Kidney (tissue), 2 donors: Measurements from ENCODE around the gene PRKAA1. TPM values are rescaled to one million over a fixed set of nuclear protein-coding genes. Genes with fewer than 3 reads are reported as not detected.

ENCODE experiments used
- polyA plus RNA-seq: library from polyadenylated mRNA; stranded (reverse); fragments of 350-450 nt; fragmentation: Illumina TruSeq; extraction: RNeasy Lipid Tissue Mini Kit (QIAGEN cat#74804); gene quantifications from one replicate; pipeline ENCODE4 v1.2.3, GENCODE V29; 2014; ENCODE audit warnings: low read depth, low replicate concordance; ENCODE audit not compliant: insufficient read depth
- total RNA-seq: library from RNA; stranded (reverse); fragmentation: NEBNext Ultra II Directional; extraction: Animal tissue kit (Norgen Biotek cat#: 25700); gene quantifications from one replicate; pipeline ENCODE4 v1.2.1, GENCODE V29; 2021
- donor health status: DM: yes; HTN: yes; CAD: no.

Gene PRKAA1
- total and polyA plus RNA-seq, 2 donors from 2014 or later = 17.4 to 104 TPM

Other genes starting within 250 kb of the PRKAA1 start
- gene PTGER4, start 118.5 kb downstream of the PRKAA1 start, total RNA-seq = 17.2 TPM
- gene PTGER4, start 118.5 kb downstream of the PRKAA1 start, polyA plus RNA-seq = 8.5 TPM
- gene TTC33, start 42.4 kb downstream of the PRKAA1 start, total RNA-seq = 20.1 TPM
- 7.1 TPM for gene TTC33, start 42.4 kb downstream of the PRKAA1 start, polyA plus RNA-seq
- gene RPL37, start 36.8 kb upstream of the PRKAA1 start, total RNA-seq = 919 TPM
- gene RPL37, start 36.8 kb upstream of the PRKAA1 start, polyA plus RNA-seq = 2,564 TPM
- 17.9 TPM for gene CARD6, start 43.0 kb upstream of the PRKAA1 start, total RNA-seq
- 3.0 TPM for gene CARD6, start 43.0 kb upstream of the PRKAA1 start, polyA plus RNA-seq
- 849 TPM for gene C7, start 111.1 kb upstream of the PRKAA1 start, total RNA-seq
- gene C7, start 111.1 kb upstream of the PRKAA1 start, polyA plus RNA-seq = 158 TPM